Fibroblast of villous mesenchyme (primary cell): ENCODE data around the gene CCR5AS.
A peak's percentile ranks its signal among the peaks of the same experiment; 100 is the strongest.
"Not testable (repeated sequence)": the region's sequence is repeated elsewhere in the genome, so short reads cannot be mapped to it uniquely, and the experiment has no call there.

ENCODE experiments used
- DNase-seq: peaks from one replicate; pipeline ENCODE4 v3.0.0-alpha.2; 2010; ENCODE audit warnings: low read depth
- H3K4me3 ChIP-seq: 2 replicates; pipeline ENCODE4 v1.5.1; 2011; ENCODE audit warnings: low read depth, mild to moderate bottlenecking, low read length
- CTCF ChIP-seq: IDR thresholded peaks from 2 replicates; pipeline ENCODE4 v1.5.1; 2012; ENCODE audit warnings: low read depth, mild to moderate bottlenecking, low read length; ENCODE audit not compliant: insufficient read depth

CCR5AS gene

GRCh38 chr3:46410669-46411068 is 3.8 kb upstream of the CCR5AS start:
- no peak overlapping the region for H3K4me3 ChIP-seq
- no peak for DNase-seq
- no peak for TF ChIP-seq CTCF

GRCh38 chr3:46409739-46410489 is 3.0 kb upstream of the CCR5AS start:
- H3K4me3 ChIP-seq: no peak overlapping the region
- no peak for TF ChIP-seq CTCF
- no peak for DNase-seq

GRCh38 chr3:46408853-46409252 is 2.0 kb upstream of the CCR5AS start:
- no peak for DNase-seq
- no peak for TF ChIP-seq CTCF
- H3K4me3 ChIP-seq: no peak overlapping the region

GRCh38 chr3:46407970-46408369 is 1.1 kb upstream of the CCR5AS start:
- DNase-seq: no peak
- TF ChIP-seq CTCF: no peak
- no peak overlapping the region for H3K4me3 ChIP-seq

- DNase-seq: no peak
- H3K4me3 ChIP-seq: no peak overlapping the region
- no peak for TF ChIP-seq CTCF
Observed at GRCh38 chr3:46406443-46406787, 451 bp downstream of the CCR5AS start.

GRCh38 chr3:46405301-46406019 is 1.4 kb downstream of the CCR5AS start:
- no peak overlapping the region for H3K4me3 ChIP-seq
- DNase-seq: peak; percentile 64
- no peak for TF ChIP-seq CTCF

GRCh38 chr3:46402902-46403301 is 4.0 kb downstream of the CCR5AS start:
- not testable (repeated sequence) for DNase-seq

More at GRCh38 chr3:46402902-46403301, 4.0 kb downstream of the CCR5AS start:
- H3K4me3 ChIP-seq: not testable (repeated sequence)
